Measurements from ENCODE around the gene EIF6.
A peak's percentile ranks its signal among the peaks of the same experiment; 100 is the strongest.

EIF6 gene

DNA sequence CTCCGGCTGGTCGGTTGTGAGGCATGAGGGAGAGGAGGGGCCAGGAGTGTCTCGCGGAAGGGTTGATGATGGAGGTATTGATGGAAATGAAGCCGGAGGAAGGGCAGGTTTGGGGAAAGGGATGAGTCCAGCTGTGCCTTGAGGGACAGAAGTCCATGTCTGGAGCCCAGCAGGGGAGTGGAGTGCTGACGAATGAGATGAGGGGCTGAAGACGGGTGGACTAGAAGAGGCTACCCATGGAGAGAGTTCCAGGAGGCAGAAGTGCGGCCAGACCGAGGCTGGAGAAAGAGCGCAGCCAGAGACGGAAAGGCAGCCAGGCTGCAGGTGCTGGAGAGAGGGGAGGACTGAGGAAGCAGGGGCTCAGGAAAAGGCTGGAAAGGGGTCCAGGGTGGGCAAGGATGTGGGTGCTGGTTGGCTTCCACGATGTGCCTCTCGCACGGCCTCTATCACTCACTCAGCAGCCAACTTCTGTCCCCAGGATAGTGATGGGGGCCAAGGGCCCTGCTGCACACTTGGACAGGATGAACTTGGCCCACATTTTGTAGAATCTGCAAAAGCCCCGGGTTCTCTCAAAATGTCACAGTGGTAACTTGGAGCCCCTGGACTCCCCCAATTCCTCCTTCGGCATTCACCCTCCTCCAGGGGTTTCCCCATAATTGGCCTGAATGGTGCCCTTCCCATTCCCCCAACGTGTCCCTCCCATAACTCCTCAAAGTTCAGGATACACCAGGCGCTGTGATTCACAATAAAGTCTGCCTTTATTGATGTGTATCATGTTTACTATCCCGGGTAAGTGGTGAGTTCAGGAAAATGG, 627 bp upstream of the EIF6 start:
- Histone ChIP-seq H3K9ac (ENCODE audit: low read length) (peak overlapping the region; percentile 80), H3K27ac (ENCODE audit: low read depth, low read length) (peak overlapping the region; percentile 78), H3K9me3 (ENCODE audit: low read length) (no peaks in the 10 kb centered on the region), H3K4me3 (ENCODE audit: low read depth in 1 of 2, low read length in 2 of 2) (peak overlapping the region; percentile 85 to 94), H3K4me1 (ENCODE audit: insufficient read depth, low read length) (peaks cover 7% of the 10 kb centered on the region), H3K36me3 (ENCODE audit: insufficient read depth, low read length) (peaks cover 6% of the 10 kb centered on the region), H3K27me3 (ENCODE audit: control insufficient read depth in 1 of 2, insufficient read depth in 2 of 2, low read length in 2 of 2) (no peaks in the 10 kb centered on the region)

DNA sequence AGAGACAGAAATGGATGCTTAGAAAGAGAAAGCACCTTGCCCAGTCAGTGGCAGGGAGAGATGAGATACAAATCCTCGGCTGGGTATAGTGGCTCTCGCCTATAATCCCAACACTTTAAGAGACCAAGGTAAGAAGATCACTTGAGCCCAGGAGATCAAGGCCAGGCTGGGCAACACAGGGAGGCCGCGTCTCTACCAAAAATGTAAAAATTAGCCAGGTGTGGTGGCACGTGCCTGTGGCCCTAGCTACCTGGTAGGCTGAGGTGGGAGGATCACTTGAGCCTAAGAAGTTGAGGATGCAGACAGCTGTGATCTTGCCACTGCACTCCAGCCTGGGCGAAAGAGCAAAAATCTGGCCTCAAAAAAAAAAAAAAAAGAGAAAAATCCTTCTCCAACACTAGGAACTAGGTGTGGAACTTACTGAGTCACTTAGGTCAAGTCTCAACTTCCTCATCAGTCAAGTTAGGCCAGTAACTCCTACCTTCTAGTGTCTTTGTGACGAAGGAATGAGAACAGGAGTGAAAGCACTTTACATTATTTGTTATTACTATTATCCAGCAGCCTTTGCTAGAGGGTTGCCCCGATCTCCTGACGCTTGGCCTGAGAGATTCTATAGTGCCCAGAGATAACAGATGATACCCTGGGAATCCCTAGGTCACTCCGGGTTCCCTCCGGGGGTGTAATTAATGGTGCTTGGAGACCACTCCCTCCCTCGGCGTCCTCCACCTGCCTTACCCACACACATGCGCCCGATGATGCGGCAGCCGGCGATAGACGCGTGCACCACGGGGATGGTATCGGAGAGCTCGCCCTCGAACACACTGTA, 918 bp downstream of the EIF6 start:
- Histone ChIP-seq H3K9ac (ENCODE audit: low read length) (peak overlapping the region; percentile 80), H3K27ac (ENCODE audit: low read depth, low read length) (peak overlapping the region; percentile 78), H3K9me3 (ENCODE audit: low read length) (no peaks in the 10 kb centered on the region), H3K4me1 (ENCODE audit: insufficient read depth, low read length) (peaks cover 8% of the 10 kb centered on the region), H3K36me3 (ENCODE audit: insufficient read depth, low read length) (peaks cover 21% of the 10 kb centered on the region), H3K27me3 (ENCODE audit: control insufficient read depth in 1 of 2, insufficient read depth in 2 of 2, low read length in 2 of 2) (no peaks in the 10 kb centered on the region), H3K4me3 (ENCODE audit: low read depth in 1 of 2, low read length in 2 of 2) (peak overlapping the region; percentile 85 to 94)

DNA sequence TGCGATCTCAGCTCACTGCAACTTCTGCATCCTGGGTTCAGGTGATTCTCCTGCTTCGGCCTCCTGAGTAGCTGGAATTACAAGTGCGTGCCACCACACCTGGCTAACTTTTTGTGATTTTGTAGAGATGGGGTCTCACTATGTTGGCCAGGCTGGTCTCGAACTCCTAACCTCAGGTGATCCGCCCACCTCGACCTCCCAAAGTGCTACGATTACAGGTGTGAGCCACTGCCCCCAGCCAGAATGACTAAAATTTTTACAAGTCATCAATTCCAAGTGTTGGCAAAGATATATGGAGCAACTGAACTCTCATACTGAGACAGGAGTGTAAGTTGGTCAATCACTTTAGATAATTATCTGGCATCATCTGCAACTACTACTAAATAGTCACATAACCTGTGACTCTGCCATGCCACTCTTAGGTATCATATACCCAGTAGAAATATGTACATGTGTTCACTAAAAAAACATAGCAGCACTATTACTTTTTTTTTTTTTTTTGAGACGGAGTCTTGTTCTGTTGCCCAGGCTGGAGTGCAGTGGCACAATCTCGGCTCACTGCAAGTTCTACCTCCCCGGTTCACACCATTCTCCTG, 3.0 kb downstream of the EIF6 start:
- Histone ChIP-seq H3K9me3 (ENCODE audit: low read length) (no peaks in the 10 kb centered on the region), H3K4me1 (ENCODE audit: insufficient read depth, low read length) (peaks cover 19% of the 10 kb centered on the region), H3K27ac (ENCODE audit: low read depth, low read length) (no peak overlapping the region), H3K36me3 (ENCODE audit: insufficient read depth, low read length) (peaks cover 24% of the 10 kb centered on the region), H3K27me3 (ENCODE audit: control insufficient read depth in 1 of 2, insufficient read depth in 2 of 2, low read length in 2 of 2) (no peaks in the 10 kb centered on the region), H3K4me3 (ENCODE audit: low read depth in 1 of 2, low read length in 2 of 2) (no peak overlapping the region), H3K9ac (ENCODE audit: low read length) (no peak overlapping the region)

DNA sequence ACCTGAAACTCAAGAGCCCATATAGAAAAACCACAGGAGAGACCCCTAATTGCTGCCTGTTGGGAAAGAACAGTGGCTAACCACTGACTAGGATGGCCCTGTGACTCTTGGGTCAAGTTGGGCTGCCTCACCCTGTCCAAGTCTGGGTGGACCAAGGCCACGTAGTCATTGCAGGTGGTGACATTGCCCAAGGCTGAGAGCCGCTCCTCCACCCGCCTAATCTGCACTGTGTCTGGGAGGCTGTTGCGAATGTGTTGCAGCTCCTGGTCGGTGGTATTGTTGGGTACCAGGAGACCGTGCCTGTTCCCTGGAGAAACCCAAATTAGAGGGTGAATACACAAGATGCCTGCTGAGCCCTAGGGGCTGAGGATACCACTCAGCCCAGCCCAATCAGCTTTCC, 4.0 kb downstream of the EIF6 start:
- peaks cover 26% of the 10 kb centered on the region for H3K4me1 ChIP-seq (ENCODE audit: insufficient read depth, low read length)
- no peak overlapping the region for H3K4me3 ChIP-seq (ENCODE audit: low read depth in 1 of 2, low read length in 2 of 2)
- H3K9ac ChIP-seq (ENCODE audit: low read length) = no peak overlapping the region
- no peak overlapping the region for H3K27ac ChIP-seq (ENCODE audit: low read depth, low read length)
- H3K9me3 ChIP-seq (ENCODE audit: low read length) = no peaks in the 10 kb centered on the region
- H3K36me3 ChIP-seq (ENCODE audit: insufficient read depth, low read length) = peaks cover 28% of the 10 kb centered on the region
- no peaks in the 10 kb centered on the region for H3K27me3 ChIP-seq (ENCODE audit: control insufficient read depth in 1 of 2, insufficient read depth in 2 of 2, low read length in 2 of 2)

DNA sequence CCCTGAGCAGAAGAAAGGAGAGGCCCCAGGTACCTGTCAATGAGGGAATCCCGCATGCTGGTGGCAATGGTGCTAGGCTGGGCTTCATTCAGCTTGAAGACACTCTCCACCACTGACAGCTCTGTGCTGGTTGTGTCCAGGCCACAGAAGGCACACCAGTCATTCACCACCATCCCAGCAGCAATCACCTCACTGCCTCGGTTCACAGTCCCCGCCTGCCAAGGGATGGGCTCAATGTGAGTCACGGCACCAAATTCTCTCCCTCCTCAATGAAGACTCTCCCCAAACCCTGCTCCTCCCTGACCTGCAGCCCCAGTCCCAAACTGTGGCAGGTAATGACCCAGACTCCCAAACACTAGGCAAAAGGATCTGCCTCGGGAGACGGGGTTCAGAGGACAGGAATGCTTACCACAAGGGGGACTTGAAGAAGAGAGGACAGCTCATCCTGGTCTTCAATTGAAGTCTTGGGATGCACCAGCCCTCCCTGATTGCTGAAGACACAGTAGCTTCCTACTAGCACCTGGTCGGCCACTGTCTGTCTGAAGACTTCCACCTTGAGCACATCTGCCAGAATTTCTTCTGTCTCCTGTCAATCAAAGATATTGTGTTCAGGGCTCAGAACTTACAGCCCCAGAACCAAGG, 4.9 kb downstream of the EIF6 start:
- Histone ChIP-seq H3K9me3 (ENCODE audit: low read length) (no peaks in the 10 kb centered on the region), H3K9ac (ENCODE audit: low read length) (no peak overlapping the region), H3K4me3 (ENCODE audit: low read depth in 1 of 2, low read length in 2 of 2) (no peak overlapping the region), H3K4me1 (ENCODE audit: insufficient read depth, low read length) (peaks cover 26% of the 10 kb centered on the region), H3K36me3 (ENCODE audit: insufficient read depth, low read length) (peaks cover 34% of the 10 kb centered on the region), H3K27ac (ENCODE audit: low read depth, low read length) (no peak overlapping the region), H3K27me3 (ENCODE audit: control insufficient read depth in 1 of 2, insufficient read depth in 2 of 2, low read length in 2 of 2) (no peaks in the 10 kb centered on the region)

DNA sequence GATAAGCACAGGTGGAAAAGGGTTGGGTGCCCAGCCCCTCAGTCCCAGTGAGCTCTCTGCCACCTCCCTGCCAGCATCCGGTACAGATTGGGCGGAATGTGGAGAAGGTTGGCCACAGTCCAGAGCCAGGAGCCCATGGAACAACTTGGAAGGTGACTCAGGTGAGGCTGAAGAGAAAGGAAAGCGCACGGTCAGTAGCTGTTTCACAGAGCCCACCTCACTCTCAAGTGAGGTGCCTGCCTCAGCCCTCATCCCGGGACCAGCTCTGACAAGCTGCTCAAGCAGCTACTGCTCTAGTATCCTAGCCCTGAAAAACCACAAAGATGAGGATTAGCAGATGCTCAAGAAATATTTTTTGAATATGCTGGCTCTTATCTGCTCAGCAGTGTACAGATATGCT, 5.5 kb downstream of the EIF6 start:
- H3K4me3 ChIP-seq (ENCODE audit: low read depth in 1 of 2, low read length in 2 of 2) = no peak overlapping the region
- H3K27ac ChIP-seq (ENCODE audit: low read depth, low read length) = no peak overlapping the region
- no peaks in the 10 kb centered on the region for H3K27me3 ChIP-seq (ENCODE audit: control insufficient read depth in 1 of 2, insufficient read depth in 2 of 2, low read length in 2 of 2)
- H3K9ac ChIP-seq (ENCODE audit: low read length) = no peak overlapping the region
- no peaks in the 10 kb centered on the region for H3K9me3 ChIP-seq (ENCODE audit: low read length)
- peaks cover 26% of the 10 kb centered on the region for H3K4me1 ChIP-seq (ENCODE audit: insufficient read depth, low read length)
- H3K36me3 ChIP-seq (ENCODE audit: insufficient read depth, low read length) = peaks cover 34% of the 10 kb centered on the region

DNA sequence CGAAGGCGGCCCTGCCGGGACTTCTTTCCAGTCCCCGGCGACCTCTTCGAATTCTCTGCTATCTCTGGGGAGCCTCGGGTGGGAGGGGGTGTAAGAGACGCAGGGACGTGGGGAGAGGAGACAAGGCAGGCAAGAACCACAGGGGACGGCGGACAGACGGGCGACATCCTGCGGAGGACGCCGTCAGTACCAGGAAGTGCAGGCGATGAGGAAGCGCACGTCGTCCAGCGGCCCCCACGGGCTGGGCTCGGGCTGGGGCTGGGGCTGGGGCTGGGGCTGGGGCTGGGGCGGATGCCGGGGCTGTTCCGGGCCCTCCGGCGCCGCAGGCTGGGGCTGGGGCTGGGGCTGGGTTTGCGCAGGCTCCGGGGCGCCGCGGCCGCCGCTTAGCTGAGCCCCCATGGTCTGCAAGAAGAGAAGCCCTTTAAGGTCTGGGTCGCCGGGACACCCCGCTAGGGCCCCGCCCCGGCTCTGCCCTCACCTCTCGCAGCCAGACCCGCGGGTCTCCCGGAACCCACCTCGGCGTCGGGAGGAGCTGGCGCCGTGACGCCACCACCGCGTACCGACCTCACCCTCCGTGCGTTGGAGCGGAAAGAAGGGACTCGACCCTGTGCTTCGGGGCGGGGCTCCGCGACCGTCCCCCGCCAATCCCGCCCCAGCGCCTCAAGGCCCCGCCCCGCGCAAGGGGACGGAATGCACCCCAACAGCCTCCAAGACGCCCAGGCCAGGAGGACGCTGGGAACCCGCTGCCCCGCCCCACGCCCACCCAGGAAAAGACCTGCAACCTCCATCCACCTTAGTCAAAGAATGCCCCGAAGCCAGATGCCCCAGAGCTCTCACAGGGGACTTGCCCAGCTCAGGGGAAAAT, 6.8 kb downstream of the EIF6 start, which contains the start of gene MMP24OS:
Gene MMP24OS (minus strand): TSS at position 592 of the 865 bp plus-strand sequence. CDS start 193 bp downstream, at position 399.
- peaks cover 19% of the 10 kb centered on the region for H3K4me1 ChIP-seq (ENCODE audit: insufficient read depth, low read length)
- no peaks in the 10 kb centered on the region for H3K27me3 ChIP-seq (ENCODE audit: control insufficient read depth in 1 of 2, insufficient read depth in 2 of 2, low read length in 2 of 2)
- H3K9ac ChIP-seq (ENCODE audit: low read length) = peak within 1 kb of the TSS; percentile 83
- peaks cover 34% of the 10 kb centered on the region for H3K36me3 ChIP-seq (ENCODE audit: insufficient read depth, low read length)
- H3K27ac ChIP-seq (ENCODE audit: low read depth, low read length) = peak within 1 kb of the TSS; percentile 72
- H3K4me3 ChIP-seq (ENCODE audit: low read depth in 1 of 2, low read length in 2 of 2) = peak within 1 kb of the TSS; percentile 47 to 84
- H3K9me3 ChIP-seq (ENCODE audit: low read length) = no peaks in the 10 kb centered on the region

DNA sequence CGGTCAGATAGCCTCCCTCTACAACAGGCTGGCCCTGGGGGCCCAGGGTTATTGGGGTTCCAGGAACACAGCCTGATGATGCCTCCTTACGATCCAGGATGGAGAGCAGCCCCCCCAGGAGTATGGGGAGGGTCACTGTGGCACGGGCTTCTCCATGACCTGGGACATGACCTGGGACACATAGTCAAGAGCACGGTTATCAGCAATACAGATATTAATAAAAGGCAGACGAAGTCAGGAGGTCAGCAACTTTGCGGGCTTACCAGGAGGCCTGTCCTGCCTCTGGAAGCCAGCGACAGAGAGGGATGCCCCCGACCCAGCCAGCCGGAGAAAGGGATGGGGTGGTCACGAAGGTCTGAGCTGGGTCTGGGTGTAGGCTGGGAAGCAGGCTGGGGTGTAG, 7.4 kb downstream of the EIF6 start:
- Histone ChIP-seq H3K9ac (ENCODE audit: low read length) (peak overlapping the region; percentile 83), H3K36me3 (ENCODE audit: insufficient read depth, low read length) (peaks cover 34% of the 10 kb centered on the region), H3K4me3 (ENCODE audit: low read depth in 1 of 2, low read length in 2 of 2) (peak overlapping the region; percentile 47 to 84), H3K4me1 (ENCODE audit: insufficient read depth, low read length) (peaks cover 19% of the 10 kb centered on the region), H3K27ac (ENCODE audit: low read depth, low read length) (peak overlapping the region; percentile 72), H3K9me3 (ENCODE audit: low read length) (no peaks in the 10 kb centered on the region), H3K27me3 (ENCODE audit: control insufficient read depth in 1 of 2, insufficient read depth in 2 of 2, low read length in 2 of 2) (no peaks in the 10 kb centered on the region)

DNA sequence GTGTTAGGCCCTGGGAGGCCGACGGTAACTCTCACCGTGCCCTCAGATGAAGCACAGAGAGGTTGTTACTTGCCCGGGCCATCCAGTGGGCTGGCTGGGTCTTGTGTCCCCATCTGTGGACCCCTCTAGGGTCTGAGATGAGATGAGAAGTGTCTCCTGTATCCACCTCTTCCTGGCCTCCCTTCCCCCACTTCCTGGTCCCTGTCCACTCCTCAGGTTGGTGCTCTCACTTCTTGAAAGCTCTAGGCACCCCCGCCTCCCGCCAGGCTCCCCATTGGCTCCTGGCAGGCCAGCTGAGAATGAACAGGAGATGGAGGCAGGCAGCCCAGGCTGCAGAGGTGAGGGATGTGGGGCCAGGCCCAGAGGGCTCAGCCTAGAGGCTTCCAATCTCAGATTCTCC, 8.2 kb downstream of the EIF6 start:
- Histone ChIP-seq H3K4me1 (ENCODE audit: insufficient read depth, low read length) (peaks cover 19% of the 10 kb centered on the region), H3K4me3 (ENCODE audit: low read depth in 1 of 2, low read length in 2 of 2) (peak overlapping the region in 1 of 2 donors; percentile 84), H3K9ac (ENCODE audit: low read length) (no peak overlapping the region), H3K27me3 (ENCODE audit: control insufficient read depth in 1 of 2, insufficient read depth in 2 of 2, low read length in 2 of 2) (no peaks in the 10 kb centered on the region), H3K36me3 (ENCODE audit: insufficient read depth, low read length) (peaks cover 39% of the 10 kb centered on the region), H3K9me3 (ENCODE audit: low read length) (no peaks in the 10 kb centered on the region), H3K27ac (ENCODE audit: low read depth, low read length) (peak overlapping the region; percentile 72)

DNA sequence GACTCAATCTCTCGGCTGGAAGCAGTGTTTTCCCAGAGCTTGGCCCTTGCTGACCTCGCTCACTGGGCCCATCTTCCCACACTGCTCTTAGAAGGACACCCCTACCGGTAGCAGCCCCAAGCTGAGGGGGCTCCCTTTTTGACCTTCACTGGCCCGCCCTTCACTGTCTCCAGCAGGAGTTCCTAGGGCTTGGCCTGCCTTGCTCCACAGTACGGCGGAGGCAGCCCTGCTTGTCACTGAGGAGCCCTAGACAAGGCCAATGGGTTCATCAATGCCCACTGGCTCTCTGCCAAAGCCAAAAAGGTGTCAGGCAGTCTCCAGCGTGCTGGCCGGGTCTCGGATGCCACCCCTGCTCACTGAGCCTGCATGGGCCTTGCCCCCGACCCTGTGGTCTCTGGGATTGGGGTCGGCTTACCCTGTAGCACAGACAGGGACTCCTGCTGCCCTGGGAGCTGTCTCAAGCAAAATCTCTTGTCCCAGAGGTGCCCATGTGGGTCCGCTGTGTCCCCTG, 8.8 kb downstream of the EIF6 start:
- H3K27ac ChIP-seq (ENCODE audit: low read depth, low read length) = no peak overlapping the region
- H3K36me3 ChIP-seq (ENCODE audit: insufficient read depth, low read length) = peaks cover 45% of the 10 kb centered on the region
- no peak overlapping the region for H3K9ac ChIP-seq (ENCODE audit: low read length)
- no peaks in the 10 kb centered on the region for H3K27me3 ChIP-seq (ENCODE audit: control insufficient read depth in 1 of 2, insufficient read depth in 2 of 2, low read length in 2 of 2)
- peaks cover 19% of the 10 kb centered on the region for H3K4me1 ChIP-seq (ENCODE audit: insufficient read depth, low read length)
- H3K4me3 ChIP-seq (ENCODE audit: low read depth in 1 of 2, low read length in 2 of 2) = no peak overlapping the region
- H3K9me3 ChIP-seq (ENCODE audit: low read length) = no peaks in the 10 kb centered on the region
